Suprapubic skin (tissue), 4 donors: ENCODE data around the gene CPHXL2.

ENCODE experiments used
- EP300 ChIP-seq: sonication (generic); formaldehyde crosslinking; IDR thresholded peaks from one replicate; pipeline ENCODE4 v1.6.1; 2017; ENCODE audit warnings: antibody characterized with exemption
- POLR2A ChIP-seq, 2 donors: fragments of 450-650 bp; IDR thresholded peaks; one replicate each; pipeline ENCODE4 v1.6.1; 2017; ENCODE audit warnings: antibody characterized with exemption in 2 of 2, mild to moderate bottlenecking in 2 of 2, moderate library complexity in 2 of 2
- POLR2AphosphoS5 ChIP-seq, 3 donors: sonication (generic); formaldehyde crosslinking; IDR thresholded peaks; one replicate each; pipeline ENCODE4 v1.6.1; 2017; ENCODE audit warnings: antibody characterized with exemption in 3 of 3
- TF ChIP-seq, protein P1 (sequence below), 2 donors: fragments of 200-600 bp in 1 of 2; fragments of 450-650 bp in 1 of 2; sonication (generic) in 1 of 2; IDR thresholded peaks; one replicate each; pipeline ENCODE4 v1.5.1; 2016 to 2019; ENCODE audit warnings: antibody characterized with exemption in 2 of 2, mild to moderate bottlenecking in 1 of 2, moderate library complexity in 1 of 2

DNA sequence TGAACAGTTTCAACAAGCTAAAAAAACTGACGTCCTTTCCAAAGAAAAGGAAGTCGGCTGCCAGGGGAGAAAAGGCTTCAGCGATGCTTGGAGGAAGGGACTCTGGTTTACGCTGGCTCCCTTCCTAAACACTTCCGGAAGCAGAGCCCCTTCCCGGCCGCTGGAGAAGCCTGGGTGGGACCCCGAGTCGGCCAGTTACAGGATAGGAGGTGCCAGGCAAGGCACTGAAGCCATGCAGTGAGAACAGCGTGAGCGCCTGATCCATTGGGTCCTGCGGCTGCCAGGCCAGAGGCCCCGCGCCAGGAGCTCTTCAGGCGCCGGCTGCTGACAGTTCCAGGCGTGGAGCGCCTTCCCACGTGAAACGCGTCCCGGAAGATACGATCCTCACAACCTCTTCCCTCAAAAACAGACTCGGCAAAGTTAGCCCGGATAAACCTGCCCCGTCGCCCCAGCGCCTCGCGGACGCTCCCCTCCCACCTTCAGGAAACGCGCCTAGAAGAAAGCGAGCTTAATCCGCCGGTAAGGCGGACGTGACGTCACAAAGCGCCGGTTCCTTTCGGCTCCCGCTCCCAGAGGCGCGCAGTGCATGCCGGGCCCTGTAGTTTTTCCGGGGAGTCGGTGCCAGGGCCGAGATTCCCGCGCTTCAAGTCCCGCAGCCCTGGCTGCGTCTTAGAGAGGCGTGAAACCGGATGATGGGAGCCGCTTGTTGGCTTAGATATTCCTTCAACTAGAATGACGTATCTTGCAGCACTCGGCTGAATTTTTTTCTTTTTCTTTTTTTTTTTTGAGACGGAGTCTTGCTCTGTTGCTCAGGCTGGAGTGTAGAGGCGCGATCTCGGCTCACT is 53.8 kb downstream of the CPHXL2 start, which contains the start of gene ADAT1:
- TF ChIP-seq, protein P1, sequence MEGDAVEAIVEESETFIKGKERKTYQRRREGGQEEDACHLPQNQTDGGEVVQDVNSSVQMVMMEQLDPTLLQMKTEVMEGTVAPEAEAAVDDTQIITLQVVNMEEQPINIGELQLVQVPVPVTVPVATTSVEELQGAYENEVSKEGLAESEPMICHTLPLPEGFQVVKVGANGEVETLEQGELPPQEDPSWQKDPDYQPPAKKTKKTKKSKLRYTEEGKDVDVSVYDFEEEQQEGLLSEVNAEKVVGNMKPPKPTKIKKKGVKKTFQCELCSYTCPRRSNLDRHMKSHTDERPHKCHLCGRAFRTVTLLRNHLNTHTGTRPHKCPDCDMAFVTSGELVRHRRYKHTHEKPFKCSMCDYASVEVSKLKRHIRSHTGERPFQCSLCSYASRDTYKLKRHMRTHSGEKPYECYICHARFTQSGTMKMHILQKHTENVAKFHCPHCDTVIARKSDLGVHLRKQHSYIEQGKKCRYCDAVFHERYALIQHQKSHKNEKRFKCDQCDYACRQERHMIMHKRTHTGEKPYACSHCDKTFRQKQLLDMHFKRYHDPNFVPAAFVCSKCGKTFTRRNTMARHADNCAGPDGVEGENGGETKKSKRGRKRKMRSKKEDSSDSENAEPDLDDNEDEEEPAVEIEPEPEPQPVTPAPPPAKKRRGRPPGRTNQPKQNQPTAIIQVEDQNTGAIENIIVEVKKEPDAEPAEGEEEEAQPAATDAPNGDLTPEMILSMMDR (IDR thresholded peaks at IDR 0.05) = no peak
- TF ChIP-seq POLR2A (IDR thresholded peaks at IDR 0.05) (peak in 1 of 2 donors; percentile 75), EP300 (no peak), POLR2AphosphoS5 (IDR thresholded peaks at IDR 0.05) (peak; percentile 46 to 84 (median 54))
